Measurements from ENCODE around the gene RASGRP4.
"Not testable (repeated sequence)": the region's sequence is repeated elsewhere in the genome, so short reads cannot be mapped to it uniquely, and the experiment has no call there.

The RASGRP4 gene

DNA sequence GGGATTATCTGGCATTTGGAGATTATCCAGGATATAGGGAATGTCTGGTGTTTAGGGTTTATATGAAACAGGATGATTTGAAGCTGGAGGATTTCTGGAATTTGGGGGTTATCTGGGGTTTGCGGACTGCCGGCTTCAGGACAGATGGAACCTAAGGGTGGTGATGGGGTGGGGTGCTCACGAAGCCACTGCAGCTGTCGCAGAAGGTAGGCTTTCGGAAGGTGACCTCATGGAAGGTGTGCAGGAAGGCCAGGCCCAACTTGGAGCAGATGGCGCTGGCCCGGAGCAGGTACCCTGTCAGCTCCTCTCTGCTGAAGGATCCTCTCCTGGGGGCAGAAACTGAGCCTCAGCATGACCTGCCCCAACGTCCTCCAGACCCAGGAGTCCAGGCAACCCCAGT is 13.5 kb downstream of the RASGRP4 start:
- DNase-seq: no peak

DNA sequence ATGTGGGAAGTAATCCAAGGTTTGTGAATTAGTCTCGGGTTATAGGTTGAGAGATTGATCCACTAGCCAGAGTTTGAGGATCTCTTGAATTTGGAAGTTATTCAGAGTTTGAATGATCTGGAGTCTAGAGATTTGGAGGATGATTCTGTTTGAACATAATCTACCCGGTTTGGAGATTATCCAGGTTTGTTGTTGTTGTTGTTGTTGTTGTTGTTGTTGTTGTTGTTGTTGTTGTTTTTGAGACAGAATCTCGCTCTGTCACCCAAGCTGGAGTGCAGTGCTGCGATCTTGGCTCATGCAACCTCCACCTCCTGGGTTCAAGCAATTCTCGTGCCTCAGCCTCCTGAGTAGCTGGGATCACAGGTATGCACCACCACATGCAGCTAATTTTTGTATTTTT is 14.1 kb downstream of the RASGRP4 start:
- not testable (repeated sequence) for DNase-seq

DNA sequence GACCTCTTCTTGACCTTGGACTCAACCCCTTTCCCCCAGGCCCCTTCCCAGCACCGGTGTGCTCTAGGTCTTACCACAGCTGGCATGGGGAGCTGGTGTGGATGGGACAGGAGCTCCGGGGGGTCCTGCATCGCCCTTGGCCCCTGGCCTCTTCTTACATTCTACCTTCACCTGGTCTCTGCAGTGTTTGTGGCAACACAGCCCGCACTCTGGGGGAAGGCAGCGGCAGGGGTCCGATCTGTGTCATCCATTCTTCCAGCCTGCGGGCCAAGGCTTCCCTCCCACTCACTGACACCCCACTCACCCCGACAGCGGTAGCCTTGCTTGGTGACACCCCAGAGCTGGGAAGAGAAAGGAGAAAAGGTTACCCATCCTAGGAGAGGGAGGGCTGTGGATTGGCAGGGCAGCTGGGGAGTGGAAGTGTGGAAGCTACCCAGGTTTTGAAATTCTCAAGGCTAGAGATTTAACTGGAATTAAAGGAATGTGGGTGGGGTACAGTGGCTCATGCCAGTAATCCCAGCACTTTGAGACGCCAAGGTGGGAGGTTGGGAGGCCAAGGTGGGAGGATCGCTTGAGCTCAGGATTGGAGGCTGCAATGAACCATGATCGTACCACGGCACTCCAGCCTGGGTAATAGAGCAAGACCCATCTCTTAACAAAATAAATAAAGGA is 14.8 kb downstream of the RASGRP4 start:
- DNase-seq: no peak

GRCh38 chr19:38410407-38410806 is 15.6 kb downstream of the RASGRP4 start:
- not testable (repeated sequence) for DNase-seq

DNA sequence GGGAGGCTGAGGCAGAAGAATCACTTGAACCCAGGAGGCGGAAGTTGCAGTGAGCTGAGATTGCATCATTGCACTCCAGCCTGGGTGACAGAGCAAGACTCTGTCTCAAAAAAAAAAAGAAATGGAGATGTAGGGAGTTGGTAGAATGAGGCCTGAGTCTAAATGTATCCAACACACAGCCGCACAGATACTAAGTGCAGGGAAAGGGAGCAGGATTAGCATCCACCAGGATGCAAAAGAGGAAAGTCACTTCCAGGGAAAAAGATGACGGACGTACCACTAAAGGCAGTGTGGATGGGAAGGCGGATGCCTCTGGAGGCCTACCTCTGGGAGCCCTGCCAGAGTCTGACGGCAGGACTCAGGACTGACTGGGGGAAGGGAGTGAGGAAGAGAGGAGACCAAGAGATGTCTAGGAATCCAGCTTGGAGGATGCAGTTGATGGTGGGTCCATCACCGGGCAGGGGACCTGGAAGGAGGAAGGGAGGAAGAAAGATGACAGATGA is 16.3 kb downstream of the RASGRP4 start:
- no peak for DNase-seq

GRCh38 chr19:38405276-38405675 is 20.7 kb downstream of the RASGRP4 start:
- DNase-seq: no peak

DNA sequence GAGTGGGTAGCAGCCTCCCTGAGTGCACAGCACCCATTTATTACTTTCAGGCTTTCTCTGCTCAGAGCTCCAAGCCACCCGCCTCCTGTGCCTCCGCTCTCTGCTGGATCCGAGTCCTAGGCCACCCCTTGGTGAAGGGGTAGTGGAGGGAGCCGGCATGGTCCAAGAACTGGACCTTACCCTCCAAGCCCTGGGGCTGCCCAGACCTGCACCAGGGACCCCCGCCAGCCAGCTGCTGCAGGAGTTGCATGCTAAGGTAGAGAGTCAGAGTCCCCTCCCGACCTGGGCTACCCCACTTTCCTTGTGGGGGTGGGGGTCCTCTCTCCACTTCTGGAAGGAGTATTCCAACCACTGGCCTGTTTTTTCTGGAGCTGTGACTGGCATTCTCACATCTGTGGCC is 21.2 kb downstream of the RASGRP4 start:
- no peak for DNase-seq

DNA sequence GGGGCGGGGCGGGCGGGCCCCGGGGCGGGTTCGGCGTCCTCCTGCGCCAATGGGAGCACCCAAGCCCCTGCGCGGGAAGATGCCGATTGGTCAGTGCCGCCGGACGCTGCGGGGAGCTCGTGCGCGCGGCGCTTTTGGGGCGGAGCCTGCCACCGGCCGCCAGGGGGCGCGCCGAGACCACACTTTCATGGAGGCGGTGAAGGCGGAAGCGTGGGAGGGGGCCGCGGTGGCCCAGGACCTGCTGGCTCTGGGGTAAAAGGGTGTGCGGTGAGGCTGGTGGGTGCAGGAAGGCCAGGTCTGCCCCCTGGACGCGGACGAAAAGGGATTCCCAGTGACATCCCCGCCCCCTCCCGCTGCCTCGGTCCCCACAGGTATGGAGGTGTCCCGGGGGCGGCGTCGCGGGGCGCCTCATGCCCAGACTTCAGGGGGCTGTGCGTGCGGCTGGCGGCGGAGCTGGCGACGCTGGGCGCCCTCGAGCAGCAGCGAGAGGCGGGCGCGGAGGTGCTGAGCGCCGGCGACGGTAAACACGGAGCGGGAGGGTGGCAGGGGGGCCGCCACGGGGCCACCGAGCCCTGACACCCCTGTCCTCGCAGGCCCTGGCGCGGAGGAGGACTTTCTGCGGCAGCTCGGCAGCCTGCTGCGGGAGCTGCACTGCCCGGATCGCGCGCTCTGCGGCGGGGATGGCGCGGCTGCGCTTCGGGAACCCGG is 22.9 kb downstream of the RASGRP4 start, which contains the start of gene FAM98C:
TSS of gene FAM98C (plus strand) at position 127 of the 708 bp plus-strand sequence. CDS start at position 188, 61 bp downstream.
- no peak for DNase-seq

GRCh38 chr19:38402623-38402966 is 23.4 kb downstream of the RASGRP4 start:
- DNase-seq: no peak

- no peak for DNase-seq
Observed at GRCh38 chr19:38401148-38401547, 24.9 kb downstream of the RASGRP4 start.

GRCh38 chr19:38400361-38400760 is 25.7 kb downstream of the RASGRP4 start:
- DNase-seq: no peak

- DNase-seq: no peak
Observed at GRCh38 chr19:38399537-38399936, 26.5 kb downstream of the RASGRP4 start.

- DNase-seq: no peak
Observed at GRCh38 chr19:38399081-38399480, 26.9 kb downstream of the RASGRP4 start.

DNA sequence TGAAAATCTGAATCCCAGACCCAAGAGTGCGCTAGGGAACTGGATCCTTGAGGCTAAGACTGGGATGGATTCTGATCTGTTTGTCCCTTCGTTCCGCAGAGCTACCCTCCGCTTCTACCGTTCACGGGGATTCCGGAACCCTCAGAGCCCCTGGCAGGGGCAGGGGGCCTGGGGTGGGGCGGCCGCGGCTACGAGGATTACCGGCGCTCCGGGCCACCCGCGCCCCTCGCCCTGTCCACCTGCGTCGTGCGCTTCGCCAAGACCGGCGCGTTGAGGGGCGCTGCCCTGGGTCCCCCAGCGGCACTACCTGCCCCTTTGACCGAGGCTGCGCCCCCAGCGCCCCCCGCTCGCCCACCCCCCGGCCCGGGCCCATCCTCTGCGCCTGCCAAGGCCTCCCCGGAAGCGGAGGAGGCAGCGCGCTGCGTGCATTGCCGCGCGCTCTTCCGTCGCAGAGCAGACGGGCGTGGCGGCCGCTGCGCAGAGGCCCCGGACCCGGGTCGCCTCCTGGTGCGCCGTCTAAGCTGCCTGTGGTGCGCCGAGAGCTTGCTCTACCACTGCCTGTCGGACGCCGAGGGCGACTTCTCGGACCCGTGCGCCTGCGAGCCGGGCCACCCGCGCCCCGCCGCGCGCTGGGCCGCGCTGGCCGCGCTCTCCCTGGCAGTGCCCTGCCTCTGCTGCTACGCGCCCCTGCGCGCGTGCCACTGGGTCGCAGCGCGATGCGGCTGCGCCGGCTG is 30.5 kb downstream of the RASGRP4 start:
- no peak for DNase-seq

DNA sequence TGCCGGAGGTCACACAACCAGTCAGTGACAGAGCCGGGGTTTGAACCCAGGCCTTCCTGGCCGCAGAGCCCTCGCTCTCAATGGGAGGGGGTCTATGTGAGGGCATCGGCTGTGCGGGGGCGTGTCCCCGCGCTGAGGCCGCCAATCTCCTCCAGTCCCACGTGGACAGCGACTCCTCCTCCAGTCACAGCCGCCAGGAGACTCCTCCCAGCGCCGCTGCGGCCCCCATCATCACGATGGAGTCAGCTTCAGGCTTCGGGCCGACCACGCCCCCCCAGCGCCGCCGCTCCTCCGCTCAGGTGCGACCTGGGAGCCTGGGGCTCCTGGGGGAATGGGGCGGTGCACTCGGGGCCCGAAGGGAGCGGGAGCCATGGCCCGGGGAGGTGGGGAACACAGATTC is 31.5 kb downstream of the RASGRP4 start:
- DNase-seq: no peak

GRCh38 chr19:38392707-38393308 is 33.2 kb downstream of the RASGRP4 start:
- no peak for DNase-seq

DNA sequence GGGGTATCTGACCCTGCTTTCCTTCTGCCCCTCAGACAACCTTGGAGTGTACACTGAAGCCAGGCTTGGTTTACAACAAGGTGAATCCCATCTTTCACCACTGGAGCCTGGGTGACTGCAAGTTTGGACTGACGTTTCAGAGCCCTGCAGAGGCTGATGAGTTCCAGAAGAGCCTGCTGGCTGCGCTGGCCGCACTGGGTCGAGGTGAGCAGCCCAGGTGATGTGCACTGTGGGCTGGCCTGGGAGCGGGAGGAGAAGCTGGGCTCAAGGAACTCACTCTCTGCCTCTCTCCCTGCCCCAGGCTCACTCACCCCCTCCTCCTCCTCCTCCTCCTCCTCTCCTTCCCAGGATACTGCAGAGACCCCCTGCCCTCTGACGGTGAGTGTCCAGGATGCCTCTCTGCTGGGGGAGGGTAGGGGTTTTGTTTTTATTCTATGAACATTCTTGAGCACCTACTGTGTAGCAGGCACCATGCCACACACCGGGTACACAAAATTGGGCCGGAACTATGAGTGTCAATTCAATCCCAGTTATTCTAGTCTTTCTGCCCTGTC is 34.0 kb downstream of the RASGRP4 start:
- DNase-seq: no peak

DNA sequence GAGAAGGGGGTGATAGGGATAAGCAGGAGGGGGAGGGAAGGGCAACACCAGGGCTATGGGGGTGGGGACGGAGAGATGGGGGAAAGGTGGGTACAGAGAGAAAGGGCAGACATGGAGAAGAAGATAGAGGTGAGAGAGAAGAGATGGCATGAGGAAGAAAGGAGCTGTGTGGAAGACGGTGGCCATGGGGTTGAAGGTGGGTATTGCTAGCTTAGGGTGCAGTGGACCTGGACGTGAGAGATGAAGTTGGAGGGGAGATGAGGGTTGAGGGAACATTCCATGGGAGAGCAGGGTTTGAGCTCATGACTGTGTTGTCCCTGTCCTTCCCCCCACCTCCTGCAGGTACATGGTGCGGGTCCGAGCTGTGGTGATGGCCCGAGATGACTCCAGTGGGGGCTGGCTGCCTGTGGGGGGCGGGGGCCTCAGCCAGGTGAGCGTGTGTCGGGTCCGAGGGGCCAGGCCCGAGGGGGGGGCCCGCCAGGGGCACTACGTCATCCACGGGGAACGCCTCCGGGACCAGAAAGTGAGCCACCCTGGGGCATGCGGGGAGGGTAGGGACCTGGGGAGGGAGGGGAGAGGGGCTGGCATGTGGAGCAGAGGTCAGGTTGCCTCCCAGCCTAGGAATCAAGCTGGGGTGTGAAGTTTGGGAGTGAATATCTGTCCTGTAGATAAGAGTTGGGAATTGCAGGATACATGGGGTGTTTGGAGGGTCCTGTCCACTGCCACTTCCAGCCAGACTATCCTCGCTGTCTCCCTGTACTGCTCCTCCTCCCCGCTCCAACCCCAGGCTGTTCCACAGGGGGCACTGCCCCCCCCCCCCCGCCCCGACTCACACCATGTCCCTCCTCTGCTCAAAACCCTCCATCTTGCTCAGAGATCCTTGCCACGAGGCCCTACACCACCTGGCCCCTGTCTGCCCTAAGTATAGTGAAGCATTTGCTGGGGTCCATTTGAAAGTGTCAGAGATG is 35.8 kb downstream of the RASGRP4 start:
- no peak for DNase-seq

DNA sequence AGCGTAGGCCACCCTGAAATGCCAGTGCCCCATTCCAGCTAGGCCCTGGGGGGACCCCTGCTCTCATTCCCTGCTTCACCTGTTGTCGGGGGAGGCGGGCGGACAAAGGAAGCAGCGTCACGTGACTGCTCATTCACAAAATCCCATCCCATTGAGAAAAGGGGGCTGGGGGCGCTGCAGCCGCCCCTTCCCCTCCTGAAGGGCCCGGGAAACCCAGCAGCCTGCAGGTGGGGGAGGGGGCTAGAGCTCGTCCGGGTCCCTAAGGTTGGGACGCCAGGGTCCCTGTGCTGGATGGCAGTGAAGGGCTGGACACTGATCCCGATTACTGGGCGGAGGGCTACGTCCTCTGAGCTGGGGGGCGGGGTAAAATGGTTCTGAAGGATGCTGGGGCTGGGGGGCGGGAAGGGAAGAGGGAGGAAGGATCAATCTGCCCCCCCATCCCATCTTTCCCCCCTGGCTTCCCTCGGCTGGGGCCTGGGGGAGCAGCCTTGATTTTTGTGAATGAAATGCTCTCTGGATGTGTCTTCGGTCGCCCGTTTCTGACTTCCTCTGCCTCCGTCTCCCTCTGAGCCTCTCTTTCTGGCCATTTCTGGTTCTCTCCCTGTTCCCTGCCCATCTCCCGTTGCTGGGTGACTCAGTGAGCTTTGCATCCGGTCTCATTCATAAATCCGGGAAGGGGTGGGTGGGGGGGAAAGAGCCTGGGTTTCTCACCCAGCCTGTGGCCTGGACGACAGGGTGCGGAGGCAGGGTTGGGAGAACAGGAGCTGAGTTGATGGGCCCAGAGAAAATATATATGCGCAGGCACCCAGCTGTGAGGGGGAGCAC is 36.7 kb downstream of the RASGRP4 start:
- no peak for DNase-seq

DNA sequence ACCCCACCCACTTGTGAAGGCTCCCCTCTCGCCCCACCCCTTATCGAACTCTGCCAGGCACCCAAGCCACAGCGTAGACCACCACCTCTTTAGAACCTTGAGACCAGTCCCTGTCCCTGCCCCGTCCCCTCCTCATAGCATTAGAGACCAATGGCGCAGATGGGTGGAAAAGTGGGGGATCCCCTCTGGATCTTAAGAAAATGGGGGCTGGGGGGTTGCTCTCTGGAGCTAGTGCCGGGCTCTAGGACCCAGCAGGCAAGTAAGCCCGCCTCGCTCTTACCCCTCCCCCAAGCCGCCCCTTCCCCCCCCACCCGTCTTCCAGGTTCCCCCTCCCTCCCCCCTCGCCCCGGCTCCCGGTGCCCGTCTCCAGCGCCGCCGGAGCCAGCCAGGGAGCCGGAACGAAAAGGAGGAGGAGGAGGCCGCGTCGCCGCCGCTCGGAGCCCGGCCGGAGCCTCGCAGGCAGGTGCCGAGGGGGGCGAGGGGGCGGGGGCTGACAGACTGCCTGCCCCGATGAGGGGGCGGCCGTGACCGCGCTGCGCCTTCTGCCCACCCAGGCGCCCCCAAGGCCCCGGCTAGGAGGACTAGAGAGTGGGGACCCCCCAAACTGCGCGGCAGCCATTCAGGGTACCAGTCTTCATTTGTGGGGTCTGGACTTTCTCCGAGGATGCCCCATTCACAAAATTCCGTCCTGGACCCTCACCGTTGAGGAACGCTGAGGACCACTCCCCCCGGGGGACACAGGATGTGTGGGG is 37.5 kb downstream of the RASGRP4 start, which contains the start of gene SPRED3:
TSS of gene SPRED3 (plus strand) at position 349 of the 752 bp plus-strand sequence. CDS start 1,606 bp downstream, outside the sequence.
- DNase-seq: no peak
